SK-N-SH treated with all-trans-retinoic acid at 6 μM for 48 hours (cell line): ENCODE data around the gene LGALS7B.

Source experiments
- ATAC-seq: fragments of 200-7000 bp; cut with Tn5 transposase; 3 replicates; pipeline ENCODE4 v1.9.1; 2020; ENCODE audit warnings: mild to moderate bottlenecking, moderate library complexity
- ARNTL ChIP-seq: fragments of 450-650 bp; formaldehyde crosslinking; IDR thresholded peaks from 2 replicates; pipeline ENCODE4 v1.5.0; 2020; ENCODE audit warnings: low read depth, mild to moderate bottlenecking, moderate library complexity, borderline replicate concordance
- BACH2 ChIP-seq: fragments of 250-450 bp; sonication (Bioruptor Pico); IDR thresholded peaks from 2 replicates; pipeline ENCODE4 v1.9.0; 2021; ENCODE audit warnings: mild to moderate bottlenecking, borderline replicate concordance
- CSDC2 ChIP-seq: fragments of 250-450 bp; sonication (Bioruptor Pico); IDR thresholded peaks from 2 replicates; pipeline ENCODE4 v1.5.0; 2020; ENCODE audit warnings: mild to moderate bottlenecking, moderate library complexity
- GLIS3 ChIP-seq: fragments of 250-450 bp; sonication (Bioruptor Pico); IDR thresholded peaks from 2 replicates; pipeline ENCODE4 v1.5.0; 2020; ENCODE audit warnings: mild to moderate bottlenecking, moderate library complexity
- ISL1 ChIP-seq: fragments of 250-450 bp; sonication (Bioruptor Pico); IDR thresholded peaks from 2 replicates; pipeline ENCODE4 v2.1.2; 2022; ENCODE audit warnings: mild to moderate bottlenecking, moderate library complexity
- OSR1 ChIP-seq: fragments of 250-450 bp; sonication (Bioruptor Pico); IDR thresholded peaks from 2 replicates; pipeline ENCODE4 v1.8.0; 2022; ENCODE audit warnings: moderate library complexity, mild to moderate bottlenecking, inconsistent platforms
- PATZ1 ChIP-seq: fragments of 250-450 bp; sonication (Bioruptor Pico); IDR thresholded peaks from 2 replicates; pipeline ENCODE4 v1.8.0; 2020; ENCODE audit warnings: mild to moderate bottlenecking, moderate library complexity, borderline replicate concordance
- POU6F1 ChIP-seq: fragments of 250-450 bp; sonication (Bioruptor Pico); IDR thresholded peaks from 2 replicates; pipeline ENCODE4 v1.8.0; 2021; ENCODE audit warnings: low read depth, mild to moderate bottlenecking, moderate library complexity, borderline replicate concordance
- PPARA ChIP-seq: fragments of 250-450 bp; sonication (Bioruptor Pico); IDR thresholded peaks from 2 replicates; pipeline ENCODE4 v1.5.0; 2020; ENCODE audit warnings: mild to moderate bottlenecking, borderline replicate concordance
- RARB ChIP-seq: fragments of 250-450 bp; sonication (Bioruptor Pico); IDR thresholded peaks from 2 replicates; pipeline ENCODE4 v1.8.0; 2021; ENCODE audit warnings: mild to moderate bottlenecking, moderate library complexity
- TCF4 ChIP-seq: fragments of 250-450 bp; sonication (Bioruptor Pico); IDR thresholded peaks from 2 replicates; pipeline ENCODE4 v1.8.0; 2021; ENCODE audit warnings: mild to moderate bottlenecking, moderate library complexity, borderline replicate concordance
- TOX ChIP-seq: fragments of 250-450 bp; sonication (Bioruptor Pico); IDR thresholded peaks from 2 replicates; pipeline ENCODE4 v1.8.0; 2021; ENCODE audit warnings: mild to moderate bottlenecking, moderate library complexity, borderline replicate concordance
- ZC3H10 ChIP-seq: fragments of 250-450 bp; sonication (Bioruptor Pico); IDR thresholded peaks from 2 replicates; pipeline ENCODE4 v1.5.1; 2021; ENCODE audit warnings: mild to moderate bottlenecking, moderate library complexity
- ZFP3 ChIP-seq: fragments of 250-450 bp; sonication (Bioruptor Pico); IDR thresholded peaks from 2 replicates; pipeline ENCODE4 v1.5.0; 2020; ENCODE audit warnings: mild to moderate bottlenecking, moderate library complexity
- ZFP30 ChIP-seq: fragments of 450-650 bp; formaldehyde crosslinking; IDR thresholded peaks from 2 replicates; pipeline ENCODE4 v1.5.0; 2022; ENCODE audit warnings: mild to moderate bottlenecking, moderate library complexity
- ZNF565 ChIP-seq: fragments of 450-650 bp; formaldehyde crosslinking; conservative IDR thresholded peaks from 2 replicates; pipeline ENCODE4 v1.5.0; 2020; ENCODE audit warnings: low read depth, mild to moderate bottlenecking, moderate library complexity
- ZNF70 ChIP-seq: fragments of 450-650 bp; formaldehyde crosslinking; IDR thresholded peaks from 2 replicates; pipeline ENCODE4 v1.5.0; 2020; ENCODE audit warnings: mild to moderate bottlenecking, moderate library complexity
- ZNF8 ChIP-seq: fragments of 450-650 bp; formaldehyde crosslinking; IDR thresholded peaks from 2 replicates; pipeline ENCODE4 v1.5.0; 2020; ENCODE audit warnings: mild to moderate bottlenecking, moderate library complexity
- TF ChIP-seq, protein P1 (sequence below): fragments of 250-450 bp; sonication (Bioruptor Pico); IDR thresholded peaks from 2 replicates; pipeline ENCODE4 v1.5.0; 2020; ENCODE audit warnings: mild to moderate bottlenecking, moderate library complexity
- TF ChIP-seq, protein P2 (sequence below): fragments of 250-450 bp; sonication (Bioruptor Pico); IDR thresholded peaks from 2 replicates; pipeline ENCODE4 v1.5.1; 2021; ENCODE audit warnings: mild to moderate bottlenecking, moderate library complexity
- TF ChIP-seq, protein P3 (sequence below): fragments of 250-450 bp; sonication (Bioruptor Pico); IDR thresholded peaks from 2 replicates; pipeline ENCODE4 v1.5.1; 2020; ENCODE audit warnings: low read depth, mild to moderate bottlenecking, moderate library complexity

Gene LGALS7B

DNA sequence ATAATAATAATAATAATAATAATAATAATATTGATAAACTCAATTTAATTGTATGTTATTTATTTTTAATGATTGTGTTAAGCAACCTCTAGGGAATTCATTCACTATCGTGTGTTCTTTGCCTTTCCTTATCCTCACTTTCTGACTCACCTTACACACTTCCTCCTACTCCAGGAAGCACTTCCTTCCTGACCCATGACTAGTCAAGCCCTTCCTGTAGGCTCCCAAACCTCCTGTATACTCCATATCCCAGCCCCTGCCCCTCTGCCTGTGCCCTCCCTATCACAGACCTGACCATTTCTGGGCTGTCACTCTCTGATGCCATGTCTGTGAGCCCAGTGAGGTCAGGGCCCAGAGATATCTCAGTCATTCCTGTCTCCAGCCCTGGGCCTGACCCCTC is 16.2 kb downstream of the LGALS7B start:
- ATAC-seq: no peak
- TF ChIP-seq, protein P1, sequence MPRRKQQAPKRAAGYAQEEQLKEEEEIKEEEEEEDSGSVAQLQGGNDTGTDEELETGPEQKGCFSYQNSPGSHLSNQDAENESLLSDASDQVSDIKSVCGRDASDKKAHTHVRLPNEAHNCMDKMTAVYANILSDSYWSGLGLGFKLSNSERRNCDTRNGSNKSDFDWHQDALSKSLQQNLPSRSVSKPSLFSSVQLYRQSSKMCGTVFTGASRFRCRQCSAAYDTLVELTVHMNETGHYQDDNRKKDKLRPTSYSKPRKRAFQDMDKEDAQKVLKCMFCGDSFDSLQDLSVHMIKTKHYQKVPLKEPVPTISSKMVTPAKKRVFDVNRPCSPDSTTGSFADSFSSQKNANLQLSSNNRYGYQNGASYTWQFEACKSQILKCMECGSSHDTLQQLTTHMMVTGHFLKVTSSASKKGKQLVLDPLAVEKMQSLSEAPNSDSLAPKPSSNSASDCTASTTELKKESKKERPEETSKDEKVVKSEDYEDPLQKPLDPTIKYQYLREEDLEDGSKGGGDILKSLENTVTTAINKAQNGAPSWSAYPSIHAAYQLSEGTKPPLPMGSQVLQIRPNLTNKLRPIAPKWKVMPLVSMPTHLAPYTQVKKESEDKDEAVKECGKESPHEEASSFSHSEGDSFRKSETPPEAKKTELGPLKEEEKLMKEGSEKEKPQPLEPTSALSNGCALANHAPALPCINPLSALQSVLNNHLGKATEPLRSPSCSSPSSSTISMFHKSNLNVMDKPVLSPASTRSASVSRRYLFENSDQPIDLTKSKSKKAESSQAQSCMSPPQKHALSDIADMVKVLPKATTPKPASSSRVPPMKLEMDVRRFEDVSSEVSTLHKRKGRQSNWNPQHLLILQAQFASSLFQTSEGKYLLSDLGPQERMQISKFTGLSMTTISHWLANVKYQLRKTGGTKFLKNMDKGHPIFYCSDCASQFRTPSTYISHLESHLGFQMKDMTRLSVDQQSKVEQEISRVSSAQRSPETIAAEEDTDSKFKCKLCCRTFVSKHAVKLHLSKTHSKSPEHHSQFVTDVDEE (CRISPR knock-in tag): no peak
- TF ChIP-seq PATZ1 (CRISPR knock-in tag) (no peak), POU6F1 (CRISPR knock-in tag) (no peak), ISL1 (no peak), BACH2 (CRISPR knock-in tag) (no peak), ARNTL (CRISPR knock-in tag) (no peak), ZNF70 (CRISPR knock-in tag) (no peak), CSDC2 (no peak), ZC3H10 (CRISPR knock-in tag) (no peak), GLIS3 (no peak), ZFP30 (CRISPR knock-in tag) (no peak), PPARA (CRISPR knock-in tag) (no peak), RARB (CRISPR knock-in tag) (no peak), OSR1 (no peak)
- TF ChIP-seq, protein P2, sequence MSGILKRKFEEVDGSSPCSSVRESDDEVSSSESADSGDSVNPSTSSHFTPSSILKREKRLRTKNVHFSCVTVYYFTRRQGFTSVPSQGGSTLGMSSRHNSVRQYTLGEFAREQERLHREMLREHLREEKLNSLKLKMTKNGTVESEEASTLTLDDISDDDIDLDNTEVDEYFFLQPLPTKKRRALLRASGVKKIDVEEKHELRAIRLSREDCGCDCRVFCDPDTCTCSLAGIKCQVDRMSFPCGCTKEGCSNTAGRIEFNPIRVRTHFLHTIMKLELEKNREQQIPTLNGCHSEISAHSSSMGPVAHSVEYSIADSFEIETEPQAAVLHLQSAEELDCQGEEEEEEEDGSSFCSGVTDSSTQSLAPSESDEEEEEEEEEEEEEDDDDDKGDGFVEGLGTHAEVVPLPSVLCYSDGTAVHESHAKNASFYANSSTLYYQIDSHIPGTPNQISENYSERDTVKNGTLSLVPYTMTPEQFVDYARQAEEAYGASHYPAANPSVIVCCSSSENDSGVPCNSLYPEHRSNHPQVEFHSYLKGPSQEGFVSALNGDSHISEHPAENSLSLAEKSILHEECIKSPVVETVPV (CRISPR knock-in tag): no peak
- TF ChIP-seq, protein P3, sequence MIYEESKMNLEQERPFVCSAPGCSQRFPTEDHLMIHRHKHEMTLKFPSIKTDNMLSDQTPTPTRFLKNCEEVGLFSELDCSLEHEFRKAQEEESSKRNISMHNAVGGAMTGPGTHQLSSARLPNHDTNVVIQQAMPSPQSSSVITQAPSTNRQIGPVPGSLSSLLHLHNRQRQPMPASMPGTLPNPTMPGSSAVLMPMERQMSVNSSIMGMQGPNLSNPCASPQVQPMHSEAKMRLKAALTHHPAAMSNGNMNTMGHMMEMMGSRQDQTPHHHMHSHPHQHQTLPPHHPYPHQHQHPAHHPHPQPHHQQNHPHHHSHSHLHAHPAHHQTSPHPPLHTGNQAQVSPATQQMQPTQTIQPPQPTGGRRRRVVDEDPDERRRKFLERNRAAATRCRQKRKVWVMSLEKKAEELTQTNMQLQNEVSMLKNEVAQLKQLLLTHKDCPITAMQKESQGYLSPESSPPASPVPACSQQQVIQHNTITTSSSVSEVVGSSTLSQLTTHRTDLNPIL (CRISPR knock-in tag): no peak

DNA sequence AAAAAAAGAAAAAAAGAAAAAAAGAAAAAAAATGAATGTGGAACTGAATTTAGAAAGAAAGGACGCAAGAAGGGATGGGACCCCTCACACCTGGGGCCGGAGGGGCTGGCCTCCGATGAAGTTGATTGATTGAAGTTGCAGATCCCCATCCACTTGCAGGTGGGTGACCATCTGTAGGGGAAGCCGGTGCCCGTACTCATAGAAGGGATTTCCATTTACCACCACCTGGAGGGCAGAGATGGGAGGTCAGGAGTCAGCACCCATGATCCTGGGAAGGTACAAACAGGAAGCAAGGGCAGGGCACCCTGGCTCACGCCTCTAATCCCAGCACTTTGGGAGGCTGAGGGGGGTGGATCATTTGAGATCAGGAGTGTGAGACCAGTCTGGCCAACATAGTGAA is 17.4 kb downstream of the LGALS7B start:
- ATAC-seq: no peak
- TF ChIP-seq PATZ1 (CRISPR knock-in tag) (no peak), RARB (CRISPR knock-in tag) (no peak), ZNF565 (CRISPR knock-in tag) (no peak), ZFP3 (CRISPR knock-in tag) (no peak), ZNF70 (CRISPR knock-in tag) (no peak), CSDC2 (no peak), GLIS3 (no peak), ZFP30 (CRISPR knock-in tag) (no peak), POU6F1 (CRISPR knock-in tag) (no peak), TOX (CRISPR knock-in tag) (no peak), ISL1 (no peak), PPARA (CRISPR knock-in tag) (no peak), TCF4 (no peak), ZNF8 (CRISPR knock-in tag) (no peak), OSR1 (no peak), BACH2 (CRISPR knock-in tag) (no peak)
- TF ChIP-seq, protein P1 (CRISPR knock-in tag): no peak
- TF ChIP-seq, protein P2 (CRISPR knock-in tag): no peak
